GM23338 (cell line): ENCODE results near the gene LRIT3. TPM values are rescaled to one million over a fixed set of nuclear protein-coding genes. Genes with fewer than 3 reads are reported as not detected.

Experiments used
- ATAC-seq: fragments of 200-7000 bp; cut with Tn5 transposase; 3 replicates; pipeline ENCODE4 v1.9.1; 2020
- DNase-seq: peaks from one replicate; pipeline ENCODE4 v3.0.0-alpha.2; 2015; ENCODE audit warnings: low spot score
- H2AFZ ChIP-seq: fragments of 200-600 bp; sonication (generic); 2 replicates; pipeline ENCODE4 v1.8.0; 2016; ENCODE audit warnings: antibody characterized with exemption, mild to moderate bottlenecking, moderate library complexity
- H3F3A ChIP-seq: fragments of 200-600 bp; sonication (generic); replicated peaks from 2 replicates; pipeline ENCODE4 v1.8.0; 2017; ENCODE audit warnings: antibody characterized with exemption, mixed run types, low read depth
- H3K27ac ChIP-seq: fragments of 200-600 bp; sonication (generic); 2 replicates; pipeline ENCODE4 v1.6.1; 2016; ENCODE audit warnings: low read depth
- H3K27me3 ChIP-seq: fragments of 200-600 bp; sonication (generic); 2 replicates; pipeline ENCODE4 v1.8.0; 2016; ENCODE audit warnings: mild to moderate bottlenecking, mixed run types, moderate library complexity; ENCODE audit not compliant: insufficient read depth
- H3K36me3 ChIP-seq: fragments of 200-600 bp; sonication (generic); 2 replicates; pipeline ENCODE4 v1.8.0; 2016; ENCODE audit warnings: mild to moderate bottlenecking; ENCODE audit not compliant: insufficient read depth
- H3K4me1 ChIP-seq: fragments of 200-600 bp; sonication (generic); 2 replicates; pipeline ENCODE4 v1.8.0; 2016; ENCODE audit warnings: mild to moderate bottlenecking, moderate library complexity; ENCODE audit not compliant: insufficient read depth
- H3K4me2 ChIP-seq: fragments of 200-600 bp; sonication (generic); 2 replicates; pipeline ENCODE4 v1.7.1; 2017; ENCODE audit warnings: mixed run types
- H3K4me3 ChIP-seq: fragments of 200-600 bp; sonication (generic); 2 replicates; pipeline ENCODE4 v1.6.1; 2016; ENCODE audit warnings: mixed run types
- H3K79me2 ChIP-seq: fragments of 200-600 bp; sonication (generic); replicated peaks from 2 replicates; pipeline ENCODE4 v1.8.0; 2017; ENCODE audit warnings: mild to moderate bottlenecking; ENCODE audit not compliant: insufficient read depth
- H3K9me2 ChIP-seq: fragments of 200-600 bp; sonication (generic); 2 replicates; pipeline ENCODE4 v1.8.0; 2017; ENCODE audit not compliant: insufficient read depth
- H4K20me1 ChIP-seq: fragments of 200-600 bp; sonication (generic); replicated peaks from 2 replicates; pipeline ENCODE4 v1.8.0; 2017; ENCODE audit warnings: mild to moderate bottlenecking; ENCODE audit not compliant: insufficient read depth
- H3K27ac Mint-ChIP-seq: 2 replicates; pipeline ENCODE4 v1.8.0; 2020; ENCODE audit warnings: inconsistent platforms, mild to moderate bottlenecking, moderate library complexity, mixed read lengths
- H3K27me3 Mint-ChIP-seq: 3 replicates; pipeline ENCODE4 v1.8.0; 2022; ENCODE audit warnings: low read depth, mild to moderate bottlenecking, moderate library complexity, mixed read lengths, inconsistent platforms; ENCODE audit not compliant: insufficient read depth, poor library complexity
- H3K36me3 Mint-ChIP-seq: 3 replicates; pipeline ENCODE4 v1.8.0; 2021; ENCODE audit warnings: low read depth, mild to moderate bottlenecking, inconsistent platforms, moderate library complexity, mixed read lengths
- H3K4me1 Mint-ChIP-seq: 3 replicates; pipeline ENCODE4 v1.8.0; 2020; ENCODE audit warnings: mild to moderate bottlenecking, inconsistent platforms, mixed read lengths
- H3K4me3 Mint-ChIP-seq: 3 replicates; pipeline ENCODE4 v1.8.0; 2021; ENCODE audit warnings: moderate library complexity, mild to moderate bottlenecking, inconsistent platforms, mixed read lengths
- H3K9me3 Mint-ChIP-seq: 3 replicates; pipeline ENCODE4 v1.8.0; 2020; ENCODE audit warnings: moderate library complexity, mild to moderate bottlenecking, inconsistent platforms, mixed read lengths
- CREB1 ChIP-seq: fragments of 250-450 bp; sonication (Bioruptor Pico); IDR thresholded peaks from 2 replicates; pipeline ENCODE4 v1.5.0; 2020; ENCODE audit warnings: low read depth, mild to moderate bottlenecking, moderate library complexity
- CTCF ChIP-seq, 2 experiments: fragments of 200-600 bp in 1 of 2; sonication (generic) in 1 of 2; conservative IDR thresholded peaks; 2 replicates each; pipeline versions ENCODE4 v1.5.1 to v1.6.1; 2016 to 2017; ENCODE audit warnings: antibody characterized with exemption in 2 of 2, low read depth in 2 of 2, mild to moderate bottlenecking in 2 of 2, moderate library complexity in 1 of 2
- ETS1 ChIP-seq: IDR thresholded peaks from 2 replicates; pipeline ENCODE4 v1.6.1; 2016; ENCODE audit warnings: antibody characterized with exemption
- EZH2 ChIP-seq: fragments of 200-600 bp; sonication (generic); IDR thresholded peaks from one replicate; pipeline ENCODE4 v1.8.0; 2017; ENCODE audit warnings: antibody characterized with exemption, mild to moderate bottlenecking, low read depth; ENCODE audit not compliant: unreplicated experiment
- EZH2phosphoT487 ChIP-seq: fragments of 200-600 bp; sonication (generic); IDR thresholded peaks from one replicate; pipeline ENCODE4 v1.8.1; 2018; ENCODE audit warnings: antibody characterized with exemption; ENCODE audit not compliant: unreplicated experiment
- JUNB ChIP-seq: IDR thresholded peaks from one replicate; pipeline ENCODE4 v1.6.1; 2016; ENCODE audit warnings: antibody characterized with exemption; ENCODE audit not compliant: unreplicated experiment
- NANOG ChIP-seq: IDR thresholded peaks from 2 replicates; pipeline ENCODE4 v1.6.1; 2016; ENCODE audit warnings: antibody characterized with exemption, borderline replicate concordance
- POLR2AphosphoS5 ChIP-seq: IDR thresholded peaks from 2 replicates; pipeline ENCODE4 v1.6.1; 2016; ENCODE audit warnings: antibody characterized with exemption, low read depth
- REST ChIP-seq: IDR thresholded peaks from one replicate; pipeline ENCODE4 v1.6.1; 2018; ENCODE audit warnings: antibody characterized with exemption; ENCODE audit not compliant: unreplicated experiment
- STAT1 ChIP-seq: IDR thresholded peaks from one replicate; pipeline ENCODE4 v1.6.1; 2016; ENCODE audit warnings: antibody characterized with exemption; ENCODE audit not compliant: unreplicated experiment
- ZNF114 ChIP-seq: fragments of 250-450 bp; sonication (Bioruptor Pico); IDR thresholded peaks from 2 replicates; pipeline ENCODE4 v1.5.0; 2020; ENCODE audit warnings: mild to moderate bottlenecking, moderate library complexity
- ZNF331 ChIP-seq: fragments of 250-450 bp; sonication (Bioruptor Pico); IDR thresholded peaks from 2 replicates; pipeline ENCODE4 v1.5.0; 2020; ENCODE audit warnings: low read depth, mild to moderate bottlenecking, moderate library complexity
- ZNF462 ChIP-seq: fragments of 250-450 bp; sonication (Bioruptor Pico); IDR thresholded peaks from 2 replicates; pipeline ENCODE4 v1.5.0; 2020; ENCODE audit warnings: mild to moderate bottlenecking, moderate library complexity
- polyA plus RNA-seq: library from polyadenylated mRNA; unstranded; fragments of >200 nt; fragmentation: Nextera tagmentation; extraction: Ambion mirVana; gene quantifications from 2 replicates; pipeline ENCODE4 v1.2.1, GENCODE V29; 2016
- total RNA-seq: library from RNA; depleted of rRNA; stranded (reverse); fragments of >200 nt; shearing (Covaris generic); gene quantifications from 2 replicates; pipeline ENCODE4 v1.2.3, GENCODE V29; 2014

The LRIT3 gene
- total and polyA plus RNA-seq, 2 experiments from 2014 or later, result 0.14 TPM; not detected in 1

GRCh38 chr4:109875106-109875505, 27.2 kb downstream of the LRIT3 start:
- H3K9me2 ChIP-seq, result 0 out of 2 replicates have a peak, but pooled peaks cover 4% of the 10 kb centered on the region
- Mint-ChIP-seq H3K36me3 (no peaks in the 10 kb centered on the region), H3K9me3 (no peaks in the 10 kb centered on the region; the same call in 2 of the 3 replicates), H3K4me1 (no peaks in the 10 kb centered on the region; the same call in 2 of the 3 replicates), H3K27me3 (peaks cover 4% of the 10 kb centered on the region), H3K27ac (no peak overlapping the region), H3K4me3 (no peak overlapping the region)
- H4K20me1 ChIP-seq, result no peaks in the 10 kb centered on the region
- H3K27ac ChIP-seq, result no peak overlapping the region
- H3K4me1 ChIP-seq, result no peaks in the 10 kb centered on the region
- no peaks in the 10 kb centered on the region for H3K79me2 ChIP-seq
- H3F3A ChIP-seq, result no peaks in the 10 kb centered on the region
- H3K36me3 ChIP-seq, result no peaks in the 10 kb centered on the region
- no peak for TF ChIP-seq NANOG
- no peak for TF ChIP-seq CREB1
- TF ChIP-seq EZH2phosphoT487, result no peak
- no peak for TF ChIP-seq ZNF331 (CRISPR knock-in tag)
- TF ChIP-seq REST, result no peak
- no peak for TF ChIP-seq POLR2AphosphoS5
- TF ChIP-seq STAT1, result no peak
- no peak for TF ChIP-seq ZNF114
- TF ChIP-seq EZH2, result no peak
- TF ChIP-seq ETS1, result no peak
- TF ChIP-seq JUNB, result no peak
- TF ChIP-seq ZNF462 (CRISPR knock-in tag), result no peak
- TF ChIP-seq CTCF (conservative IDR thresholded peaks at IDR 0.05; ENCODE audit: low read depth in 2 of 2), result no peak
- no peak overlapping the region for H3K4me2 ChIP-seq
- no peak overlapping the region for H2AFZ ChIP-seq
- H3K27me3 ChIP-seq, result no peaks in the 10 kb centered on the region
- no peak for DNase-seq
- no peak for ATAC-seq
- no peak overlapping the region for H3K4me3 ChIP-seq
